Stimulated activated naive B cell treated with anti-CD40 and anti-IgM and Interleukin-4, amounts not matched to agents 10 μg/mL and 1 μg/mL and 100 μg/mL, for 72 hours (primary cell): ENCODE data around the gene KIF1A.

Experiments used
- ATAC-seq, 2 donors: fragments of 150-1000 bp; cut with Tn5 transposase; replicated peaks; 2 replicates each; pipeline ENCODE4 v1.10.0; 2021; ENCODE audit warnings: moderate library complexity in 1 of 2
- DNase-seq: peaks from one replicate; pipeline ENCODE4 v3.0.0; 2021
- H3K27ac Mint-ChIP-seq: one replicate; pipeline ENCODE4 v1.8.0; 2022; ENCODE audit warnings: mild to moderate bottlenecking, mixed read lengths
- H3K27me3 Mint-ChIP-seq, 2 donors: one replicate each; pipeline ENCODE4 v1.8.0; 2022; ENCODE audit warnings: mixed read lengths in 2 of 2
- H3K36me3 Mint-ChIP-seq, 2 donors: one replicate each; pipeline ENCODE4 v1.8.0; 2022; ENCODE audit warnings: mixed read lengths in 2 of 2, mild to moderate bottlenecking in 1 of 2
- H3K4me1 Mint-ChIP-seq, 2 donors: one replicate each; pipeline ENCODE4 v1.8.0; 2022; ENCODE audit warnings: mixed read lengths in 2 of 2, mild to moderate bottlenecking in 1 of 2
- H3K4me3 Mint-ChIP-seq, 2 donors: one replicate each; pipeline ENCODE4 v1.8.0; 2022; ENCODE audit warnings: mild to moderate bottlenecking in 2 of 2, mixed read lengths in 2 of 2, moderate library complexity in 1 of 2
- H3K9me3 Mint-ChIP-seq, 2 donors: one replicate each; pipeline ENCODE4 v1.8.0; 2022; ENCODE audit warnings: mixed read lengths in 2 of 2, mild to moderate bottlenecking in 1 of 2

Gene KIF1A

GRCh38 chr2:240819126-240819857 is 727 bp downstream of the KIF1A start:
- Mint-ChIP-seq H3K4me1 (peaks cover 12 to 15% of the 10 kb centered on the region in 2 donors), H3K27me3 (peaks cover 57 to 75% of the 10 kb centered on the region in 2 donors)

GRCh38 chr2:240818293-240819125 is 1.5 kb downstream of the KIF1A start:
- Mint-ChIP-seq H3K27ac (no peak overlapping the region), H3K4me3 (peak overlapping the region; percentile 52 to 54)

More at GRCh38 chr2:240819126-240819857, 727 bp downstream of the KIF1A start:
- Mint-ChIP-seq H3K4me3 (no peak overlapping the region), H3K27ac (no peak overlapping the region), H3K36me3 (peaks cover 4 to 6% of the 10 kb centered on the region in 2 donors), H3K9me3 (peaks cover 6 to 10% of the 10 kb centered on the region in 2 donors)
- DNase-seq = no peak
- ATAC-seq = no peak

GRCh38 chr2:240817496-240818292 is 2.3 kb downstream of the KIF1A start:
- H3K27ac Mint-ChIP-seq = no peak overlapping the region
- ATAC-seq (no peak), DNase-seq (no peak)
- H3K4me1 Mint-ChIP-seq = peaks cover 12 to 15% of the 10 kb centered on the region in 2 donors
- H3K27me3 Mint-ChIP-seq = peaks cover 48 to 68% of the 10 kb centered on the region in 2 donors
- H3K36me3 Mint-ChIP-seq = peaks cover 0 to 3% of the 10 kb centered on the region in 2 donors
- H3K4me3 Mint-ChIP-seq = no peak overlapping the region
- peaks cover 3 to 10% of the 10 kb centered on the region in 2 donors for H3K9me3 Mint-ChIP-seq

More at GRCh38 chr2:240818293-240819125, 1.5 kb downstream of the KIF1A start:
- DNase-seq (no peak), ATAC-seq (no peak)
- H3K36me3 Mint-ChIP-seq = peaks cover under 1 to 1% of the 10 kb centered on the region in 2 donors
- peaks cover 53 to 75% of the 10 kb centered on the region in 2 donors for H3K27me3 Mint-ChIP-seq
- H3K4me1 Mint-ChIP-seq = peaks cover 12 to 15% of the 10 kb centered on the region in 2 donors
- peaks cover 6 to 8% of the 10 kb centered on the region in 2 donors for H3K9me3 Mint-ChIP-seq

- no peak overlapping the region for H3K27ac Mint-ChIP-seq
- peaks cover 0 to 3% of the 10 kb centered on the region in 2 donors for H3K36me3 Mint-ChIP-seq
- H3K9me3 Mint-ChIP-seq = peaks cover 3 to 12% of the 10 kb centered on the region in 2 donors
- peaks cover 10 to 15% of the 10 kb centered on the region in 2 donors for H3K4me1 Mint-ChIP-seq
- no peak for ATAC-seq
- DNase-seq = no peak
- no peak overlapping the region for H3K4me3 Mint-ChIP-seq
- peaks cover 40 to 59% of the 10 kb centered on the region in 2 donors for H3K27me3 Mint-ChIP-seq
Observed at GRCh38 chr2:240816584-240817495, 3.2 kb downstream of the KIF1A start.

GRCh38 chr2:240815761-240816583 is 4.0 kb downstream of the KIF1A start:
- Mint-ChIP-seq H3K9me3 (peaks cover 3 to 12% of the 10 kb centered on the region in 2 donors), H3K4me3 (no peak overlapping the region), H3K36me3 (peaks cover 2 to 7% of the 10 kb centered on the region in 2 donors), H3K27ac (no peak overlapping the region), H3K4me1 (peaks cover 7 to 10% of the 10 kb centered on the region in 2 donors), H3K27me3 (peaks cover 31 to 51% of the 10 kb centered on the region in 2 donors)
- ATAC-seq (no peak), DNase-seq (no peak)

GRCh38 chr2:240814946-240815760 is 4.9 kb downstream of the KIF1A start:
- H3K4me3 Mint-ChIP-seq = no peak overlapping the region
- no peak overlapping the region for H3K27ac Mint-ChIP-seq
- ATAC-seq = no peak
- DNase-seq = no peak
- H3K27me3 Mint-ChIP-seq = peaks cover 28 to 47% of the 10 kb centered on the region in 2 donors
- peaks cover 5 to 6% of the 10 kb centered on the region in 2 donors for H3K4me1 Mint-ChIP-seq
- H3K9me3 Mint-ChIP-seq = peaks cover 3 to 12% of the 10 kb centered on the region in 2 donors
- peaks cover 2 to 7% of the 10 kb centered on the region in 2 donors for H3K36me3 Mint-ChIP-seq

GRCh38 chr2:240814280-240814679 is 5.7 kb downstream of the KIF1A start:
- Mint-ChIP-seq H3K4me3 (no peak overlapping the region), H3K27ac (no peak overlapping the region), H3K36me3 (peaks cover 2 to 7% of the 10 kb centered on the region in 2 donors), H3K9me3 (peaks cover 3 to 12% of the 10 kb centered on the region in 2 donors), H3K4me1 (peaks cover 5 to 6% of the 10 kb centered on the region in 2 donors), H3K27me3 (peaks cover 29 to 48% of the 10 kb centered on the region in 2 donors)
- DNase-seq (no peak), ATAC-seq (no peak)

- Mint-ChIP-seq H3K27ac (no peak overlapping the region), H3K9me3 (peaks cover 3 to 12% of the 10 kb centered on the region in 2 donors), H3K4me3 (no peak overlapping the region), H3K27me3 (peaks cover 28 to 47% of the 10 kb centered on the region in 2 donors), H3K36me3 (peaks cover 2 to 7% of the 10 kb centered on the region in 2 donors), H3K4me1 (peaks cover 3% of the 10 kb centered on the region in 2 donors)
- no peak for DNase-seq
- no peak for ATAC-seq
Observed at GRCh38 chr2:240813231-240813921, 6.6 kb downstream of the KIF1A start.

GRCh38 chr2:240812721-240813120 is 7.3 kb downstream of the KIF1A start:
- Mint-ChIP-seq H3K27ac (no peak overlapping the region), H3K36me3 (peaks cover 2 to 7% of the 10 kb centered on the region in 2 donors), H3K9me3 (peaks cover 3 to 12% of the 10 kb centered on the region in 2 donors), H3K4me3 (no peak overlapping the region), H3K4me1 (no peaks in the 10 kb centered on the region), H3K27me3 (peaks cover 23 to 41% of the 10 kb centered on the region in 2 donors)
- ATAC-seq (no peak), DNase-seq (no peak)

GRCh38 chr2:240812301-240812680 is 7.7 kb downstream of the KIF1A start:
- Mint-ChIP-seq H3K27ac (no peak overlapping the region), H3K4me1 (no peaks in the 10 kb centered on the region), H3K36me3 (peaks cover 2 to 7% of the 10 kb centered on the region in 2 donors), H3K9me3 (peaks cover 3 to 12% of the 10 kb centered on the region in 2 donors), H3K4me3 (no peak overlapping the region), H3K27me3 (peaks cover 20 to 36% of the 10 kb centered on the region in 2 donors)
- DNase-seq (no peak), ATAC-seq (no peak)
